ENCODE measurements around the gene RPS27A.
A peak's percentile ranks its signal among the peaks of the same experiment; 100 is the strongest.

The RPS27A gene

DNA sequence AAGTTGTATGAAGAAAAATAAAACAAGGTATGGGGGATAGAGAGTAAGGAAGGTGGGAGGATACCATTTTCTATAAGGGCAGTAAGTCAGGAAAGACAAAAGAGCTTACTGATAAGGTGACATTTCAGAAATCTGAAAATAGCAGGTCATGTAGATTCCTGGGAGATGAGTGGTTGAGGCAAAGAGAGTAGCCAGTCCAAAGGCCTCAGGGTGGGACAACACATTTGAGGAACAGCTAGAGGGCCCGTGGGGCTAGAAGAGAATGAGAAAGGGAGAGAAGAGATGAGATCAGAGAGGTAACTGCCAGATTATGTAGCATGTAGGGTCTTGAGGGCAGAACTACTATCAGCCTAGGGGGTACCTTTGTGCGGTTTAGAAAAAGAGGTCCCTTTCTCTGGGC lies 3.3 kb upstream of the RPS27A start:
- H3K4me3 ChIP-seq (ENCODE audit: low read depth, low read length), result no peak overlapping the region
- TF ChIP-seq, protein P1, sequence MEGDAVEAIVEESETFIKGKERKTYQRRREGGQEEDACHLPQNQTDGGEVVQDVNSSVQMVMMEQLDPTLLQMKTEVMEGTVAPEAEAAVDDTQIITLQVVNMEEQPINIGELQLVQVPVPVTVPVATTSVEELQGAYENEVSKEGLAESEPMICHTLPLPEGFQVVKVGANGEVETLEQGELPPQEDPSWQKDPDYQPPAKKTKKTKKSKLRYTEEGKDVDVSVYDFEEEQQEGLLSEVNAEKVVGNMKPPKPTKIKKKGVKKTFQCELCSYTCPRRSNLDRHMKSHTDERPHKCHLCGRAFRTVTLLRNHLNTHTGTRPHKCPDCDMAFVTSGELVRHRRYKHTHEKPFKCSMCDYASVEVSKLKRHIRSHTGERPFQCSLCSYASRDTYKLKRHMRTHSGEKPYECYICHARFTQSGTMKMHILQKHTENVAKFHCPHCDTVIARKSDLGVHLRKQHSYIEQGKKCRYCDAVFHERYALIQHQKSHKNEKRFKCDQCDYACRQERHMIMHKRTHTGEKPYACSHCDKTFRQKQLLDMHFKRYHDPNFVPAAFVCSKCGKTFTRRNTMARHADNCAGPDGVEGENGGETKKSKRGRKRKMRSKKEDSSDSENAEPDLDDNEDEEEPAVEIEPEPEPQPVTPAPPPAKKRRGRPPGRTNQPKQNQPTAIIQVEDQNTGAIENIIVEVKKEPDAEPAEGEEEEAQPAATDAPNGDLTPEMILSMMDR (IDR thresholded peaks at IDR 0.05; ENCODE audit: low read depth, low read length), result no peak
- no peak for TF ChIP-seq MYC (IDR thresholded peaks at IDR 0.05; ENCODE audit: low read depth, low read length)
- TF ChIP-seq, protein P2, sequence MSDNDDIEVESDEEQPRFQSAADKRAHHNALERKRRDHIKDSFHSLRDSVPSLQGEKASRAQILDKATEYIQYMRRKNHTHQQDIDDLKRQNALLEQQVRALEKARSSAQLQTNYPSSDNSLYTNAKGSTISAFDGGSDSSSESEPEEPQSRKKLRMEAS (IDR thresholded peaks at IDR 0.05; ENCODE audit: low read depth, low read length), result no peak
- no peak for TF ChIP-seq POLR2A (IDR thresholded peaks at IDR 0.05; ENCODE audit: extremely low read depth, insufficient read length)
- DNase-seq (ENCODE audit: low read depth), result no peak

DNA sequence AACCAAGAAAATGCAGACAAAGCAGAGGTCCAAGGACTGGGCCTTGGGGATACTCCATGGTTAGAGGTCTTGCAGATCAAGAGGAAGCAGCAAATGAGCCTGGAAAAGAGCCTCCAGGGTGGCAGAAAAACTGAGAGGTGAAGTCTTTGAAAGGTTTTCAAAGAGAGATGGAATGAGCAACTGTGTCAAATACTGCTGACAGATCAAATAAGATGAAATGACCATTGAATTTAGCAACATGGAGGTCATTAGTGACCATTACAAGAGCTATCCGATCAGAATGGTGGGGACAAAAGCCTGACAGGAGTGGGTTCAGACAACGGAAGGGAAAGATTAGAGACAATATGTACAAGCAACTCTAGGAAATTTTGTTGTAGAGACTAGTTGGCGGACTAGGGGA lies 1.9 kb upstream of the RPS27A start:
- H3K4me3 ChIP-seq (ENCODE audit: low read depth, low read length), result no peak overlapping the region
- DNase-seq (ENCODE audit: low read depth), result no peak
- TF ChIP-seq MYC (IDR thresholded peaks at IDR 0.05; ENCODE audit: low read depth, low read length), result no peak
- TF ChIP-seq, protein P2 (IDR thresholded peaks at IDR 0.05; ENCODE audit: low read depth, low read length), result no peak
- TF ChIP-seq POLR2A (IDR thresholded peaks at IDR 0.05; ENCODE audit: extremely low read depth, insufficient read length), result no peak
- TF ChIP-seq, protein P1 (IDR thresholded peaks at IDR 0.05; ENCODE audit: low read depth, low read length), result no peak

DNA sequence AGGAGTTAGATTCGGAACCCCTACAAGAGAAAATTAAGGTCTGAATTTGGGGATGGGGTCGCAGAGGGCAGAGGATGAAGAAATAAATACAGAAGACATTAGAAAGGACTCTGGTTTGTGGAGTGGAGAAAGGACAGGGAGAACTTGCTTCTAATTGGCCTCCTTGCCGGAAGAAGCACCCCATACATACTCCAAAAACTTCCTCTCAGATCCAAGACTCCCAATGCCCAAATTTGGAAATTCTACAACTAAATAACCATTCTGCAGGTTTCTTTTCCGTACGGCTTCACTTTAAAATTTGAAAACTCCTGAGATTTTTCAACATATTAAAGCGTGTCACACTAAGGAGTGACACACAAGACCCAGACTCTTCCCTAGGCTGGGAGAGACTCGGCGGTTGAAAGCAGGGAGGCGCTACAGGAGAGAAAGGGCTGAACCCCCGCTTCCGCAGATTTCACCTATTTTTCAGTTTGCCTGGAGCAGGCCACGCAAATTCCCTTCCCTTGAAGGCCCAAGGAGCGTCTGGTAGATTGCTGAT lies 873 bp upstream of the RPS27A start:
- TF ChIP-seq POLR2A (IDR thresholded peaks at IDR 0.05; ENCODE audit: extremely low read depth, insufficient read length) (no peak), MYC (IDR thresholded peaks at IDR 0.05; ENCODE audit: low read depth, low read length) (no peak)
- TF ChIP-seq, protein P2 (IDR thresholded peaks at IDR 0.05; ENCODE audit: low read depth, low read length), result no peak
- TF ChIP-seq, protein P1 (IDR thresholded peaks at IDR 0.05; ENCODE audit: low read depth, low read length), result no peak
- DNase-seq (ENCODE audit: low read depth), result peak; percentile 50
- H3K4me3 ChIP-seq (ENCODE audit: low read depth, low read length), result peak overlapping the region; percentile 99

DNA sequence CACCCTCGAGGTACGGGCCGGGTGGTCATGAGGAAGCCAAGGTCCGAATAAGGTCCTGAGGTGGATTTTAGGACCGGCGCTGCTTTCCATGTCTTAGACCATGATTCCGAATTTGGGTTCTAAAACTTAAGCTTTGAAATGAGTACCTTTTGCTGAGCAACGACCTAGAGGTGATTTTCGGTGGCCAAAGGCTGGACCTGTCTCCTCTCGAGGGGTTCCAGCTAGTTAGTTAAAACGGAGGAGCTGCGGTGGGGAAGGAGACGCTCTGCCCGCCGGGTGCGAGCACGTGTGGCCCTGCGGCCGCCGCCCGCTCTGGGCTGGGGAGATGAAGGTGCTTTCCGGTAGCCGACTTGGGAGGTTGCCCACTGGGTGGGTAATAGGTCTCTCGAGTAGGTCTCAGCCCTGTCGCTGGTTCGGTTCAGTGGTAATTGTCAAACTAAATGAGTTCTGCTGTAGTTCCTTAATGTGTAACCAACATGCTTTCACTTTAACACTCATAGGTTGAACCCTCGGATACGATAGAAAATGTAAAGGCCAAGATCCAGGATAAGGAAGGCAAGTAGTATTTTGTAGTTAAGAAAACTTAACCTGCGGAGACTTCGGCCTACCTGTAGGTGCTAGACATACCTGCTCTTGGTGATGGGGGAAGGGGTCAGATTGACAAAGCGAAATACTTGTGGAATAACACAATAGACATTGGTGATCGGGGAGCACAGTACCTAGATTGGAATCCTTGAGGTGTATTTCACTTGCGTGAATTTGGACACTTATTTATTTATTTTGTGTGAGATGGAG lies 572 bp downstream of the RPS27A start:
- DNase-seq (ENCODE audit: low read depth), result peak; percentile 50
- TF ChIP-seq POLR2A (IDR thresholded peaks at IDR 0.05; ENCODE audit: extremely low read depth, insufficient read length), result no peak
- TF ChIP-seq, protein P1 (IDR thresholded peaks at IDR 0.05; ENCODE audit: low read depth, low read length), result no peak
- peak; percentile 78; the same call in 1 of the 2 replicates for TF ChIP-seq MYC (IDR thresholded peaks at IDR 0.05; ENCODE audit: low read depth, low read length)
- TF ChIP-seq, protein P2 (IDR thresholded peaks at IDR 0.05; ENCODE audit: low read depth, low read length), result peak; percentile 69
- H3K4me3 ChIP-seq (ENCODE audit: low read depth, low read length), result peak overlapping the region; percentile 99

DNA sequence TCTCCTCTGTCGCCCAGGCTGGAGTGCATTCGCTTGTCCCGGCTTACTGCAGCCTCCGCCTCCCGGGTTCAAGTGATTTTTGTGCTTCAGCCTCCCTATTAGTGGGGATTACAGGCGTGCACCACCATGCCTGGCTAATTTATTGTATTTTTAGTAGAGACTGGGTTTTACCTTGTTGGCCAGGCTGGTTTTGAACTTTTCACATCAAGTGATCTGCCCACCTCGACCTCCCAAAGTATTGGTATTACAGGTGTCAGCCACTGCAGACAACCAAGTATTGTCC lies 1.1 kb downstream of the RPS27A start:
- H3K4me3 ChIP-seq (ENCODE audit: low read depth, low read length), result peak overlapping the region; percentile 99
- DNase-seq (ENCODE audit: low read depth), result no peak
- TF ChIP-seq, protein P2 (IDR thresholded peaks at IDR 0.05; ENCODE audit: low read depth, low read length), result no peak
- TF ChIP-seq, protein P1 (IDR thresholded peaks at IDR 0.05; ENCODE audit: low read depth, low read length), result no peak
- no peak for TF ChIP-seq MYC (IDR thresholded peaks at IDR 0.05; ENCODE audit: low read depth, low read length)
- TF ChIP-seq POLR2A (IDR thresholded peaks at IDR 0.05; ENCODE audit: extremely low read depth, insufficient read length), result no peak

Measured in NB4 (cell line).